ENCODE measurements around the gene GHRH. TPM values are rescaled to one million over a fixed set of nuclear protein-coding genes. Genes with fewer than 3 reads are reported as not detected.

The GHRH gene
- total and polyA plus RNA-seq, 2 of the 4 experiments (the other 2 are of a cell fraction) = not detected

DNA sequence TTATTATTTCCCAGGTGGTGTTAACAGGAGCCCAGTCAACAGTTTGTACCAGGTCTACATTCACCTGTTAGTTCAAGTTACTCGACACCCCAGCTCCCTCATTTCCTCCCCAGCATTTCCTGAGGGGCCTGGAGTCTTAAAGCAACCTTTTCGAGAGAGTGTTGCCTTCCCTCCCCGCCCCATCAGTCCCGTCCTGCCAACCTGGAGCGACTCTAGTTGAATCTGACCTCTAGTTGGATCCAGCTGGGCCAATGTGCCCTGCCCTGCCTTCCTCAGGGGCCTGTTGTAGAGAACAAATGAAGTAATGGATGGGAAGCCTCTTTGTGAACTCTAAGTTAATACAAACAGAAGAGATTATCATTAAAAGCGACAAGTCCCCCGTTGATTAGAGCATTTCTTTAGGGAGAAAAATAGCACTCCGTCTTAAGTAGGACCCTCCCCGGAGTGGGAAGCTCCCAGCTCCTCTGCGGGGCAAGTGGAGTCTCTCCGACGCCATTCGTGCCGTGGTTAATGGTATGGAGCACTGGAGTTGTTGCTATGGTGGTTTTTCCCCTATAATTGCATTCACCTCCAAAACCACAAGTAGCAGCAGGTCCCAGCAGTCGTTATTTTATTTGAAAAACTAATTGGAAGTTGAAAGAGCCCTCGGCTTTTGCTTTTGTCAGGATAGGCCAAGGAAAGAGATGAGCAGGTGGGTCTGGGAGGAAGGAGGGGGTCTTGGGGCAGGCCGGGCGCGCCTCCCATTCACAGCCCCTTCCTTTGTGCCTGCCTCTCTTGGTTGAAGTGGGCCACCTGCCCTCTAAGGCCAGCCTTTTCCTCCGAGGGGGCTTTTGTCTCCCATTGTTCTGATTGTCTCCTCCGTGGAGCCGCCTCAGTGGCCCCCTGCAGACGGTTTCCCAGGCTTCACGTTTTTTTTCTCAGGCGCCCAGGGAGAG is 16.1 kb downstream of the GHRH start:
- intact Hi-C loops (cut with micrococcal nuclease) (no loop called here), in situ Hi-C loops (cut with MboI; ENCODE audit: low sequenced_read_pairs) (no loop called here), dilution Hi-C loops (cut with HindIII; ENCODE audit: low sequenced_read_pairs, unreplicated experiment) (no loop called here)
- H3K27me3 ChIP-seq (ENCODE audit: control insufficient read depth, insufficient read depth, low read length) = no peaks in the 10 kb centered on the region
- no peak overlapping the region for H3K14ac ChIP-seq (replicated peaks; ENCODE audit: low read depth, low read length)
- H2AFZ ChIP-seq (replicated peaks; ENCODE audit: low read length, poor library complexity) = no peak overlapping the region
- no peak overlapping the region for H2AK9ac ChIP-seq (replicated peaks; ENCODE audit: low read depth, low read length, poor library complexity)
- H3K9ac ChIP-seq (ENCODE audit: low read depth, low read length) = no peak overlapping the region
- no peak for DNase-seq
- no peak overlapping the region for H4K5ac ChIP-seq (ENCODE audit: low read depth, low read length)
- peaks cover 1% of the 10 kb centered on the region; the same call in 1 of the 2 replicates for H3K4me1 ChIP-seq (ENCODE audit: control insufficient read depth, insufficient read depth, low read length)
- no peaks in the 10 kb centered on the region for H3K79me1 ChIP-seq (ENCODE audit: low read depth in 1 of 2, low read length in 2 of 2)
- BruUV-seq (replicated peaks) = no TSS peak
- no peaks in the 10 kb centered on the region for H4K20me1 ChIP-seq (ENCODE audit: insufficient read depth, low read length)
- peaks cover 25% of the 10 kb centered on the region for H3K36me3 ChIP-seq (ENCODE audit: control insufficient read depth, insufficient read depth, low read length)
- H3K9me1 ChIP-seq (ENCODE audit: insufficient read depth, low read length) = no peaks in the 10 kb centered on the region; the same call in 1 of the 2 replicates
- H3K9me3 ChIP-seq (ENCODE audit: control insufficient read depth, insufficient read depth, low read length) = no peaks in the 10 kb centered on the region
- H3K4ac ChIP-seq (ENCODE audit: low read depth, low read length) = no peak overlapping the region
- H2BK15ac ChIP-seq (ENCODE audit: low read depth, low read length) = no peak overlapping the region
- no peak overlapping the region for H3K27ac ChIP-seq (ENCODE audit: insufficient read depth, low read length)
- WGBS, 2 experiments (ENCODE audit: extremely low coverage in 2 of 2, insufficient read length in 1 of 2) = 87% methylated on average over 5 of the region's 25 CpGs; no CpG with 5 or more reads in 1 of the 2 experiments
- CTCF ChIA-PET = no interaction called here
- no peak overlapping the region for H3K56ac ChIP-seq (ENCODE audit: extremely low read depth, insufficient read depth, low read length)
- H2AK5ac ChIP-seq (ENCODE audit: low read depth, low read length) = no peak overlapping the region
- POLR2A ChIA-PET (ENCODE audit: unreplicated experiment) = no interaction called here
- no peak overlapping the region for H3K4me3 ChIP-seq (ENCODE audit: insufficient read depth, low read depth, low read length)
- H3K18ac ChIP-seq (ENCODE audit: low read depth, low read length) = no peak overlapping the region
- H3K4me2 ChIP-seq (ENCODE audit: low read depth, low read length) = no peak overlapping the region
- TF ChIP-seq CEBPB (IDR thresholded peaks at IDR 0.05; ENCODE audit: low read depth, low read length) = no peak
- TF ChIP-seq POLR2A (IDR thresholded peaks at IDR 0.05; ENCODE audit: low read depth, low read length) = no peak
- TF ChIP-seq MAZ (IDR thresholded peaks at IDR 0.05; ENCODE audit: borderline replicate concordance, low read depth, low read length) = no peak
- no peak for TF ChIP-seq SMC3 (IDR thresholded peaks at IDR 0.05; ENCODE audit: low read depth, low read length)
- no peak for TF ChIP-seq NFE2L2 (IDR thresholded peaks at IDR 0.05; ENCODE audit: low read depth, low read length)
- TF ChIP-seq RFX5 (IDR thresholded peaks at IDR 0.05; ENCODE audit: low read depth, low read length) = no peak
- TF ChIP-seq MAFK (IDR thresholded peaks at IDR 0.05; ENCODE audit: low read depth, low read length) = no peak
- TF ChIP-seq RAD21 (IDR thresholded peaks at IDR 0.05; ENCODE audit: low read length) = no peak
- no peak for TF ChIP-seq FOS (IDR thresholded peaks at IDR 0.05; ENCODE audit: low read depth, low read length)
- no peak for TF ChIP-seq MXI1 (IDR thresholded peaks at IDR 0.05; ENCODE audit: borderline replicate concordance, low read depth, low read length)
- TF ChIP-seq, protein P1, sequence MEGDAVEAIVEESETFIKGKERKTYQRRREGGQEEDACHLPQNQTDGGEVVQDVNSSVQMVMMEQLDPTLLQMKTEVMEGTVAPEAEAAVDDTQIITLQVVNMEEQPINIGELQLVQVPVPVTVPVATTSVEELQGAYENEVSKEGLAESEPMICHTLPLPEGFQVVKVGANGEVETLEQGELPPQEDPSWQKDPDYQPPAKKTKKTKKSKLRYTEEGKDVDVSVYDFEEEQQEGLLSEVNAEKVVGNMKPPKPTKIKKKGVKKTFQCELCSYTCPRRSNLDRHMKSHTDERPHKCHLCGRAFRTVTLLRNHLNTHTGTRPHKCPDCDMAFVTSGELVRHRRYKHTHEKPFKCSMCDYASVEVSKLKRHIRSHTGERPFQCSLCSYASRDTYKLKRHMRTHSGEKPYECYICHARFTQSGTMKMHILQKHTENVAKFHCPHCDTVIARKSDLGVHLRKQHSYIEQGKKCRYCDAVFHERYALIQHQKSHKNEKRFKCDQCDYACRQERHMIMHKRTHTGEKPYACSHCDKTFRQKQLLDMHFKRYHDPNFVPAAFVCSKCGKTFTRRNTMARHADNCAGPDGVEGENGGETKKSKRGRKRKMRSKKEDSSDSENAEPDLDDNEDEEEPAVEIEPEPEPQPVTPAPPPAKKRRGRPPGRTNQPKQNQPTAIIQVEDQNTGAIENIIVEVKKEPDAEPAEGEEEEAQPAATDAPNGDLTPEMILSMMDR (conservative IDR thresholded peaks at IDR 0.05; ENCODE audit: low read depth, low read length) = no peak
- TF ChIP-seq BHLHE40 (IDR thresholded peaks at IDR 0.05; ENCODE audit: low read depth, low read length) = no peak
- TF ChIP-seq, protein P2, sequence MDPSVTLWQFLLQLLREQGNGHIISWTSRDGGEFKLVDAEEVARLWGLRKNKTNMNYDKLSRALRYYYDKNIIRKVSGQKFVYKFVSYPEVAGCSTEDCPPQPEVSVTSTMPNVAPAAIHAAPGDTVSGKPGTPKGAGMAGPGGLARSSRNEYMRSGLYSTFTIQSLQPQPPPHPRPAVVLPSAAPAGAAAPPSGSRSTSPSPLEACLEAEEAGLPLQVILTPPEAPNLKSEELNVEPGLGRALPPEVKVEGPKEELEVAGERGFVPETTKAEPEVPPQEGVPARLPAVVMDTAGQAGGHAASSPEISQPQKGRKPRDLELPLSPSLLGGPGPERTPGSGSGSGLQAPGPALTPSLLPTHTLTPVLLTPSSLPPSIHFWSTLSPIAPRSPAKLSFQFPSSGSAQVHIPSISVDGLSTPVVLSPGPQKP (IDR thresholded peaks at IDR 0.05; ENCODE audit: borderline replicate concordance, low read depth, low read length) = no peak
- TF ChIP-seq RCOR1 (IDR thresholded peaks at IDR 0.05; ENCODE audit: insufficient replicate concordance, low read length) = no peak
- no peak overlapping the region for H4K91ac ChIP-seq (ENCODE audit: insufficient read depth, low read depth, low read length)
- no peak for ATAC-seq (ENCODE audit: low read depth)
- no peak overlapping the region for H3K23ac ChIP-seq (ENCODE audit: low read depth, low read length)
- no peak overlapping the region for H2BK20ac ChIP-seq (ENCODE audit: low read depth, low read length)
- H2BK5ac ChIP-seq (ENCODE audit: low read depth, low read length, poor library complexity, severe bottlenecking) = no peak overlapping the region
- H2BK120ac ChIP-seq (ENCODE audit: low read depth, low read length) = no peak overlapping the region
- no peak overlapping the region for H4K8ac ChIP-seq (ENCODE audit: low read depth in 2 of 2, low read length in 2 of 2)

Measured in IMR-90 (cell line).